Activated T-helper 1 cell treated with anti-CD3 and anti-CD28 coated beads, Interleukin-2, amount 50 U/mL, for 16 hours (primary cell): ENCODE results near the gene XIRP2.

Experiments
- DNase-seq, 2 donors: peaks; one replicate each; pipeline ENCODE4 v3.0.0-alpha.2; 2020; ENCODE audit warnings: low read depth in 1 of 2, low spot score in 1 of 2

The XIRP2 gene

GRCh38 chr2:167133614-167134013, 245.3 kb downstream of the XIRP2 start:
- no peak for DNase-seq

DNA sequence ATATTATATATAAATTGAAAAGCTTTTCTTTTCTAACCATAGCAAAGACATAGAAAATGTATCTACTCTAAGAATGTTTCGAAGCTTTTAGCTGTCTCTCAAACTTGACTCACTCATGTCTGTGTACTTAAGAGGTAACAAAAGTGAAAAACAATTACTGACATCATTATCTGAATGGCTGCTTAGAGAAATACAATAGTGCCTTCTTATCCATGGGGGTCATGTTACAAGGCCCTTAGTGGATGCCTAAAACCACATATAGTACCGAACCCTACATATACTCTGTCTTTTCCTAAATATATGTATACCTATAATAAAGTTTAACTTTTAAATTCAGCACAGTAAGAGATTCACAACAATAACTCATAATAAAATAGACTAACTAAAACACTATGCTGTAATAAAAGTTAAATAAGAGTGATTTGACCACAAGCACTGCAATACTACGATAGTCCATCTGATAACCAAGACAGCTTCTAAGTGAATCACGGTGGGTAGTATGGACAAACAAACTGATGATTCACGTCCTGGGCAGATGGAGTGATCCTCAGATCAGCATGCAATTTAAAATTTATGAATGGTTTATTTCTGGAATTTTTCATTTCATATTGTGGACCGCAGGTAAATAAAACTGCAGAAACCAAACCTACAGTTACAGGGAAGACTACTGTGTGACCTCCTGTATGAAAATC, 246.2 kb downstream of the XIRP2 start:
- no peak for DNase-seq

GRCh38 chr2:167135706-167136105, 247.4 kb downstream of the XIRP2 start:
- no peak for DNase-seq

GRCh38 chr2:167136879-167137596, 248.8 kb downstream of the XIRP2 start:
- no peak for DNase-seq

DNA sequence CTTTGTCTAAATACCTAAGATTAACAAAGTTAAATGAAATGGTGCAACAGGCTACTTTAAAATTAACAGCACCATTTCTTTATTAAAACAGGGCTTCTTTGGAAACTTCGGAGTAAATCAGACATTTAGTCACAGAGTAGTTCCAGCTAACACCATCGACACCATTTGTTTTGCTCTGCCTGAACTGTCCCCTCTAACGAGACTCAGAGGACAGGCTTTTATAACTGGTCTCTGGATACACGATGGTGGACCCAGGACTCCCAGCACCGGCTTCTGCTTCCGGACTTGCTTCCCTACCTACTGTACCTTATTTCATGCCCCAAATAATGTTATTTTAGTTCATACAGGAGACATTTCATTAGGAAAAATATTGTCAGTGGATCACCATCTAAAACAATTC, 252.1 kb downstream of the XIRP2 start:
- DNase-seq = no peak

DNA sequence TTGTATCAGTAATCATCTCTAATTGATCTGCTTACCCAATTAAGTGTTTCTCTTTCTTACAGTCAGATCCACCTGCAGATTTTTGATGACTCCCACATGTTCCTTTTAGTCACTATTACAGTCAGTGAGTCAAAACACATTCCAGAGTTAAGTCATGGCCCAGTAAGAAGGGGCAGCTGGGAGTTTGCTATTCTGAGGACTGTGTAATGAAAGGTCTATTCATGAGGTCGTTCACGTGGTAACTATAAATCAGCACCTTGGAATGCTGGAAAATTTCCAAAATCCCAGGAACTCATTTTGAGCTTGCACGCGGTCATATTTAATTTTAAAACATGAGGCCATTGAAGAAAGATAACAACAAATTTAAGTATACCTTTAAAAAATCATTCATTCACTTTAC, 252.5 kb downstream of the XIRP2 start:
- DNase-seq = no peak

DNA sequence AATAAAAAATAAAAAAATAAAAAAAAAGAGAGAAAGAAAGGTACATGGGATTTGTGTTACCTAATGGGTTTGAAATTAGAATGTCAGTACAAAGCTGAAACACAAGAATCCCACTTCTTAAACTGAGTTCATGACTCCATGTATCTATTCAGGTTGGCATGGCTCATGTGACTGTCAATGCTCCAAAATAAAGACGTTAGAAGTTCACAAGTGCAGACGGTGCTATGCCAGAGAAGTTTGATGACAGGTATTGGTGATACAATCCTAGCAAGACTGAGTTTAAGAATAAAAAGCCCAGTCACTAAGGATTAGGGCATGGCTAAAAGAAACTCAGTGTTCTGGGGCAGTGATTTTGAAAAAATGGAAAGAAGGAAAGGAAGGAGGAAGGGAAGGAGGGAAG, 254.3 kb downstream of the XIRP2 start:
- no peak for DNase-seq

- DNase-seq = no peak
These were observed 256.1 kb downstream of the XIRP2 start for GRCh38 chr2:167144179-167144898.

DNA sequence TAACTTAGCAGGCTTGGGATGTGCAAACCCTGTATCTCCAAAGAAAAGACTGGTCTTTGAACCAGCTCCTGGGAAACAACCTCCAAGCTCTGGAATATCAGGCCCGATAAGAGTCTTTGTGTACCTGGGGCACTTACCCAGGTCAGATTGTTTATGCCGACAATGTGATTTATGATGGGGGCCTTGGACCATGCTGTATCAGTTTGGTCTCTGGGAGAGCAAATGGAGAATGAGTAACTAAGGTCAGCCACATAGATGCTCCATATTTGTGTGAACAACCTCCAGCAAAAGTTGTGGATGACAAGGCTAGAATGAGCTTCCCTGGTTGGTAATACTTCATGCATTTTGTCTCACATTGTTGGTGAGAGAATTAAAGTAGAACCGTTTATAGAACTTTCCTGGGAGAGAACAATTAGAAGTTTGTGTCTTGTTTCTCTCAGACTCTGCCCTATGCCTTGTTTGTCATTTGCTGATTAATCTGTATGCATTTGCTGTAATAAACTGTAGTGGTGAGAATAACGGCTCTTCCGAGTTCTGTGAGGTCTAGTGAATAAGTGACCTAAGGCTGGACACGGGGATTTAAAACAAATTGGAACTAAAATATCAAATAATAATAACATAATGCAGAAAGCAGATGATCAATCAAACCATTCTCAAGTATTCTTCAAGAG, 259.1 kb downstream of the XIRP2 start:
- DNase-seq = no peak

GRCh38 chr2:167151894-167152293, 263.6 kb downstream of the XIRP2 start:
- DNase-seq = no peak

- no peak for DNase-seq
These were observed 269.2 kb downstream of the XIRP2 start for GRCh38 chr2:167157523-167157922.

DNA sequence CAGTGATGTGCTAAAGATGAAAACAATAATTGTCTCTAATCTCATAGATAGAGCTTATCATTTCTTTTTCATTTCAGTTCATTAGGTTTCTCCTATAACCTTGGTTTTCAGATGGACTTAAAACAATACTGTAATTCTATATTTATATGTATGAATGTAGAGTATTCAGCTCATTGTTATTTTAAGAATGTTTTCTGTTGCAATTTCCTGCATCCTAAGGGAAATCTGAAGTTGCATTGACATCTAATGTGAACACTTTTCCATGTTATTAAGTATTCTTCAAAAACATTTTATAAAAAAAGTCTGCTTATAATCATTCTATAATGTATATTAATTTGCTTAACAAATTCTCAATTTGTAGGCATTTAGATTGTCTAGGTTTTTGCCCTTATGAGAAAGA, 288.9 kb downstream of the XIRP2 start:
- no peak for DNase-seq

- DNase-seq = no peak
These were observed 292.9 kb downstream of the XIRP2 start for GRCh38 chr2:167181134-167181533.

DNA sequence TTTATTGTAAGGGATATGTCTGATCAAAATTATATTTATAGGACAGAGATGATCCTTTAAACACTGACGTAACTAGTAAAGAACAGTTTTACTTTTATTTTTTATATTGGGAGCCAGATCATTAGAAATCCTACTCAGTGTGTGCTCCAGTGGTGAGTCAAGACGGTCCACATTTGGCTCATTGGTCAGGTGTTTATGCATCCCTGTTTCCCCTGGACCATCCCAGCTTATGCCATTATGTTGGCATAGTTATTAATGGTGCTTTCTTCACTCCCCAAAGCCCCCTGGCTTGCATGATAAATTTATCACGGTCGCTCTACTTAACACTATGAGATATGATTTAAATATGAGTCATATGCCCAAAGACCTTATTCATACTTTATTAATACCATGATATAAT, 293.4 kb downstream of the XIRP2 start:
- DNase-seq = no peak

DNA sequence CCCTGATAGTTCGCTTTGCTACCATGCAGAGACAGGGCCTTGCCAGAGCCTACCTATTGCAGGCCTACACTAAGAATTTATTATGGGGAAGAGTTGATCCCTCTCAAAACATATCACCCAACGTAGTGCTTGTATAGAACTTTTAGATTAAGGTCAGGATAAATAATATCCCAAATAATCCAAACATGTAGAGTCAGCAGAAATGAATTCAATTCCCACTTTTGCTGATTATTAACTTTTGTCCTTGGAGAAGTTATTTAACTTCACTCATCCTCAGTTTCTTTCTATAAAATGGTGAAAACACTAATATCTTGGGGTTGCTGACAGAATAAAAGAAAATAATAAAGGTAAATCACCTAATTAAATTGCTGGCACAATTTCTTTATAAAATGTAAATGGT, 294.1 kb downstream of the XIRP2 start:
- no peak for DNase-seq

- DNase-seq = no peak
These were observed 295.7 kb downstream of the XIRP2 start for GRCh38 chr2:167183931-167184330.

- no peak for DNase-seq
These were observed 298.2 kb downstream of the XIRP2 start for GRCh38 chr2:167186465-167186864.

GRCh38 chr2:167187049-167187727, 298.9 kb downstream of the XIRP2 start:
- DNase-seq = no peak

GRCh38 chr2:167187978-167188967, 300.0 kb downstream of the XIRP2 start:
- no peak for DNase-seq

DNA sequence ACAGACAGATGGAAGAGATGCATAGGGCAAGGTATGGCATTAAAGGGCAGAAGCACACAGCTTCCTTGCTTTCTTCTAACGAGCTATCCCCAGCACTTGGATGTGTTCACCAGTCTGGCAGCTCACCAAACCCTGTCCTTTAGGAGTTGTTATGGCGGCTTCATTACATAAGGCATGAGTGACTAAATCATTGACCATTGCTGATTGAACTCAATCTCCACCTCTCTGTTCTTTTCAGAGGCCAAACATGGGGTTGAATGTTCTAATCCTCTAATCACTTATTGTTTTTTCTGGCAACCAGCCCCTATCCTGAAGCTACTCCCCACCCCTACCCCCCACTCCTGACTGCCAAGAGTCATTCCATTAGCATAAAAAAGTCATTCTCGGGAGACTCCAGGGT, 301.8 kb downstream of the XIRP2 start:
- no peak for DNase-seq
